GM19240 (cell line): ENCODE results near the gene KRTAP10-5.
"Not testable (repeated sequence)": the region's sequence is repeated elsewhere in the genome, so short reads cannot be mapped to it uniquely, and the experiment has no call there.

ENCODE experiments used
- DNase-seq: peaks from one replicate; pipeline ENCODE4 v3.0.0; 2011; ENCODE audit warnings: low spot score; ENCODE audit not compliant: insufficient read length

Gene KRTAP10-5

DNA sequence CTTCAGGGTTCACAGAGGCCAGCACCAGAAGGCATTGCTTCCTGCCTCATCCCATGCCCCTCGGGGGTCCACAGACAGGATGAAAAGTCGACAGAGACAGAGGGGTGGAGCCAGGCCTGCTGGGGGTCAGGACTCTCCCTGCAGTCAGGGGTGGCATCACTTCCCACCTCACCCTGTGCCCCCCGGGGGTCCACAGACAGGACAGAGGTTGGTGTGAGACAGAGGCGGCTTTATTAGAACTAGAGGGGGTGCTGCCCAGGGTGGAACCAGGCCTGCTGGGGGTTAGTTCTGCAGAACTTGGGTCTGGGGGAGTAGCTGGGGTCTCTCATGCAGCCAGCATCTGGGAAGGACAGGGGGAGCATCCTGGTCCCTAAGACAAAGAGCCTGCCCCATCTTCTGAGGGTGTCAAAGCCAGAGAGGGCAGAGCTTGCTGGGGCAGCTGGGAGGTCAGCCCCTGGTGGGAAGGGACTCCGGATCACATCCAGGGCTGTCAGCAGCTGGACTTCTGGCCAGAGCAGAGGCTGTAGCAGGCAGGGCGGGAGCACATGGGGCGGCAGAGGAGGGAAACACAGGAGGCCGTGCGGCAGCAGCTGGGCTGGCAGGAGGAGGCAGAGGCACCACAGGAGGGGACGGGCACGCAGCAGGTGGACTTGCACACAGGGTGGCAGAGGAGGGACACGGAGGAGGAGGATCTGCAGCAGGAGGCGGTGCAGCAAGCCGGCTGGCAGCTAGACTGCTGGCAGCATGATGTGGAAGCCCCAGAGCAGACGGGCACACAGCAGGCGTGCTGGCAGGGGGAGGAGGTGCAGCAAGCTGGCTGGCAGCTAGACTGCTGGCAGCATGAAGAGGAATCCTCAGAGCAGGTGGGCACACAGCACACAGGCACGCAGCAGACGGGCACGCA lies 10.7 kb upstream of the KRTAP10-5 start:
- DNase-seq = not testable (repeated sequence)

DNA sequence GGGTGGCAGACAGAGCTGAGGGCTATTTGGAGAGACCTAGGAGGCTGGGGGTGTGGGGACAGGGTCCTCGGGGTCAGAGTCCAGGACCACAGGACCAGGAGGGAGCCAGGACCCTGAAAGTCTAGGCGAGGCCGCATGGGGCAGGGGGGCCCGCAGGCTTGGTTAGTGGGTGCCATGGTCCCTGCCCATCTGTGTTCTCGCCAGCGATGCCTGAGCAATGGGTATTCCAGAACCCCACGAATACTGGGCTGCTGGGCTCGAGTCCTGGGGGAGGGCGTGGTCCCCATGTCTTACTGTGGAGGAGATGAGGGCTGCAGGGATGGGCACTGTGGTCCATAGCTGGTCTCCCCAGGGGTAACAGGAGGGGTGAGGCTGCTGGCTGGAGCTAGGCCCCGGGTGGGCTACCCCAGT lies 9.9 kb upstream of the KRTAP10-5 start:
- DNase-seq = no peak

DNA sequence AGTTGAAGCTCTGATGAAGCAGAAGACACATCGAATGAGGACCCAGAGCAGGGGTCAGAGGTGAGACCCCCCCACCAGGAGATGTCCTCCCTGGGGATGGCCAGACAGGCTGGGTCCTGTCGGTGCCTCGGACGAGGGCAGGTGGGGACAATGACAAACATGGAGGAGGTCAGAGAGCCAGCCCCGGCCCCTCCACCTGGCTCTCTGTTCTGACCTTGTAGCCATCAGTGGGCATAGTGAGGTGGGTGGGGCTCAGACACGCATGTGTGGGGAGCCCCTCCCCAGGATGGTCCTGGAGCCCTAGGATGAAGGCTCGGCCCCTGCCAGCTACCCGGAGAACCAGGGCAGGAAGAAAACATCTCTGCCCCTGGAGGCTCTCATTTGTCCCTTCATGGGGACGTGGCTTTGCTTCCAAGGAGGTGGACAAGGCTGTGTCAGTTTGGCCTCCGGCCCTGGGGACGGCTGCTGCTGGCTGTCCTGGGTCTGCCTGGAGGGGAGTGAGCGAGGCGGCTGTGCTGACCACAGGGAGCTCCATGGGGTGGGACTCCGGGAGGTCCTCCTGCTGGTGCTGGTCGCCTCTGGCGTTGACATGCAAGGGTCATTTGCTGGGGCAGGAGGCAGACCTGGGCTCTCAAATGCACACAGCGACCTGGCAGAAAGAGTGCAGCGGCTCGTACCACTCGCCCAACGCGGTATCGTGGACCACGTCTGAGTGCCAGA lies 9.3 kb upstream of the KRTAP10-5 start:
- DNase-seq = no peak

DNA sequence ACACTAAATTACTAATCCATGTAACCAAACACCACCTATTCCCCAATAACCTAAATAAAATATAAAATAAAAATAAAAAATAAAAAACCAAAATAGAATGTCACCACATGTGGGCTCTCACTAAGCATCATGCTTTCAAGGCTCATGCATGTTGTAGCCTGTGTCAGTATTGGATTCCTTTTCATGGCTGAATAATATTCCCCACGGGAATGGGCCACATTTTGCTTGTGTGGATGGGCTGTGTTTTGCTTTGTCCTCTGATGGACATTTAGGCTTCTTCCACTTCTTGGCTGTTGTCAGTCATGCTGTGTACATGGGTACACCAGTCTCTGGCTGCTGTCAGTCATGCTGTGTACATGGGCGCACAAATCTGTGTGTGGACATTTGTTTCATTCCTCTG lies 8.7 kb upstream of the KRTAP10-5 start:
- DNase-seq = no peak

DNA sequence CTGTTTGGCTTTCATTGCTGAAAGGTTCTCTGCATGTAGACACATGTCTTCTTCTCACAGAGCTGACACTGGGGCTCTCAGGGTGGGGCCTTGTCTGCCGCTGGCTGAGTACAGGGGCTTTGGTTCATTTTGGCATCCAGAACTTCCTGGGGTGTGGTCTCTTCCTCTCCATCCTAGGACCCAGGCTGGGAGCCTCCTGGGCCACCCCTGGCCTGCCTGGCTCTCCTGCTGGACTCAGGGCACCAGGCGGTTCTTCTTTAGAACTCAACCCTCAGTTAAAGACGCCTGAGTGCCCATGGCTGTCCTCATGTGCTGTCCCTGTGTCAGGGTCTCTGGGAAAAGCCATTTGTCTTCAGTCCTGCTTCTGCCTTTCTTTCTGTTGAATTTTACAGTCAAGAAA lies 5.5 kb upstream of the KRTAP10-5 start:
- DNase-seq = no peak

DNA sequence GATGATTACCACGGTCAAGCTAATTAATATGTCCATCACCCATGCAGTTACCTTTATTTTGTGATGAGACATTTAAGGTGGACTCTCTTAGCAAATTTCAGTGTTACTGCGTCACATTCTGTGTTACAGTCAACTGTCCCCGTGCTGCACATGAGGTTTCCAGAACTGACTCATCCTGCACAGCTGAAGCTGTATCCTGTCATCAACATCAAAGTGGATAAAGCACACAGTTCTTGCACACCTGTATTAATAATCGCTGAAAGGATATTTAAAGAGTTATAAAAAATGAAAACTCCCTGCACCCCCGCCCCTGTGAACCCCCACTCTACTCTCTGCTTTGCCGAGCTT lies 3.4 kb upstream of the KRTAP10-5 start:
- no peak for DNase-seq

DNA sequence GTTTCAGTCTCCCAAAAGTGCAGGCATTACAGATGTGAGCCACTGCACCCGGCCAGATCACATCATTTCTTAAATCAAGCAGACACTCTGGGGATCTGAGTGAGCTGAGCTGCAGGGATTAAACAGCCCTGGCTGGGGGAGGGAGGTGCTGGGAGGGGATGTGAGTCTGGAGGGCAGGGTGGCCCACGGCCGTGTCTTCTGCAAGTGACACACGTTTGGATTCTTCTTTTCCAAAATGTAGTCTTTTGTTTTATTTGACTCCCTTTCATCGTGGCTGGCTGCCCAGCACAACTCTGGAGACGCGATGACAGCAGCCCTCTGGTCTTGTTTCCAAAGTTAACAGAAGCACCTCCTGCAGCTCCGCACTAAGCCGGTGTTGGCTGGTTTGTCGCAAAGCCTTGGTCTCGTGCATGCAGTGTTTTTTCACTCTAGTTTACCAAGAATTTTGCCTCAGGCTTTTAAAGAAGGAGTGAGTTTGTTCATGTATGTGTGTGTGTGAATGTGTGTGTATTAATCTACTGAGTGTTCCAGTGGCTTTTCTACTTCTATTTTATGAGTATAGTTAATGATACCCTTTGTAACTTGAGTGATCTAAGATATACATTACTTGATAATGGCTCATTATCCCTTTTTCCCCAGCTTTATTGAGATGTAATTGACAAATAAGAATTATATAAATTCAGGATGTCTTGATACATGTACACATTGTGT lies 2.8 kb upstream of the KRTAP10-5 start:
- no peak for DNase-seq

DNA sequence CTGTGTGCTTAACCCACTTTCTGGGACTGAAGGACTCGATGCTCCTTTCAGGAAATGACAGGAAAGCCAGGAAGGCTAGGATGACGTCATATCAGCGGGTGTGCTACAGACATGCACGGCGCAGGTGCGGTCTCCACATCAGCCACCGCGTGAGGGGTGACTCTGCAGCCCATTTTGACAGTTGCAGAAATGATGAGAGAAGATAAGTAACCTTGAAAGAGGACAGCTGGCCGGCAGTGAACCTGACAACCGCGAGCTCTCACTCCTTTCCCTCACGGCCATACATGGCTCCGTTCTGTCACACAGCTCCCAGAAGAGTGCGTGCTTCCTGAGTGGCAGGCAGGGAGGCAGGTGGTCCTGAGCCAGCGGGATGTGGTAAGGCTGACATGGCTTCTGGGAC lies 1.7 kb upstream of the KRTAP10-5 start:
- no peak for DNase-seq

DNA sequence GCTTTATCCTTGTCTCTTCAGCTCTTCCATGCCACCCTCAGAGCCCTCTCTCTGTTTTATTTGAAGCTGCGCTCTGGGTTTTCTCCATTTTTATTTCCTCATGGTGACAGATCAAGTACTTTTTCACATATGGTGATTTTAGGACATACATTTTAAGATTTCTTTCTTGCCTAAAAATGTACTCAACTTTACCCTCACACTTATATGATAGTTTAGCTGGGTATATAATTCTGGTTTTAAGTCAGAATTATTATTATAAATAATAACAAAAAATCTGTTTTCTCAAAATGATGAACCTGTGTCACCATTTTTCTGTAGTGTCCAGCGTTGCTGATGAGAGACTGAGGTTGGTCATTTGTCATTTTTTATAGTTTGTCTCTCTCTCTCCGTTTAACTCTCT lies 754 bp upstream of the KRTAP10-5 start:
- DNase-seq = no peak

DNA sequence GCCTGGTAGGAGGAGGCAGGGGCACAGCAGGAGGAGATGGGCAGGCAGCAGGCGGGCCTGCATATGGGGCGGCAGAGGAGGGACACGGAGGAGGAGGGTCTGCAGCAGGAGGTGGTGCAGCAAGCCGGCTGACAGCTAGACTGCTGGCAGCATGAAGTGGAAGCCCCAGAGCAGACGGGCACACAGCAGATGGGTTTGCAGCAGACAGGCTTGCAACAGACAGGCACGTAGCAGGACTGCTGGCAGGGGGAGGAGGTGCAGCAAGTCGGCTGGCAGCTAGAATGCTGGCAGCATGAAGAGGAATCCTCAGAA lies 615 bp downstream of the KRTAP10-5 start:
- DNase-seq = no peak

DNA sequence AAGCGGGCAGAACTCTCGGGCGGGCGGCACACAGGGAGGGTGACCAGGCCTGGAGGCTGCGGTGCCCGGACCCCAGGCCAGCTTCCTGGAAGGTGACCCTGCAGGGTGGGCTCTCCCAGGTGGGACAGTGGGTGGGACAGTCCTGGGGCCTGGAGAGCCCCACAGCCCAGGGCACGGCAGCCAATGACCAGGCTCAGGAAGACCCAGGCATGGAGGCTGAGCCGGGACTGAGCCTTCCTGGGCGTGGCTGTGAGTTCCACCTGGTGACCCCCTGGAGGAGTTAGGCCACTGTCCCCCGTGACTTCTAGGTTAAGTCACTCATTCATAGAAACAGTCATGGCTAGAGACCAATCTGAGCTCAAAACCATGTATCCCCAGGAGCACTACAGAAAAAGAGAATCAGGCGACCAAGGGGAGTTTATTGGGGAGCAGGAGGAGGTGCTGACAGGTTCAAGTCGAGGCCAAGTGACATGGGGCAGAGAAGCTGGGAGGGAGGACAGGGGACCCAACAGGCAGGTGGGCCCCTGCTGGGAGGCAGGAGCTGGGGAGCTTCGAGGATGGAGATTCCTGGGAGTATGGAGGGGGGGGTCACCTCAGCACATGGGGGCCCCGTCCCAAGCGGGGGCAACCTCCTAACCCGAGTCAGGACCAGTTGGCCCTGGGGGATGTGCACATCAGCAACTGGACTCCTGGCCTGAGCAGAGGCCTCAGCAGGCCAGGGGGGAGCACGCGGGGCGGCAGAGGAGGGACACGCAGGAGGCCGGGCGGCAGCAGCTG lies 1.2 kb downstream of the KRTAP10-5 start:
- DNase-seq = no peak

DNA sequence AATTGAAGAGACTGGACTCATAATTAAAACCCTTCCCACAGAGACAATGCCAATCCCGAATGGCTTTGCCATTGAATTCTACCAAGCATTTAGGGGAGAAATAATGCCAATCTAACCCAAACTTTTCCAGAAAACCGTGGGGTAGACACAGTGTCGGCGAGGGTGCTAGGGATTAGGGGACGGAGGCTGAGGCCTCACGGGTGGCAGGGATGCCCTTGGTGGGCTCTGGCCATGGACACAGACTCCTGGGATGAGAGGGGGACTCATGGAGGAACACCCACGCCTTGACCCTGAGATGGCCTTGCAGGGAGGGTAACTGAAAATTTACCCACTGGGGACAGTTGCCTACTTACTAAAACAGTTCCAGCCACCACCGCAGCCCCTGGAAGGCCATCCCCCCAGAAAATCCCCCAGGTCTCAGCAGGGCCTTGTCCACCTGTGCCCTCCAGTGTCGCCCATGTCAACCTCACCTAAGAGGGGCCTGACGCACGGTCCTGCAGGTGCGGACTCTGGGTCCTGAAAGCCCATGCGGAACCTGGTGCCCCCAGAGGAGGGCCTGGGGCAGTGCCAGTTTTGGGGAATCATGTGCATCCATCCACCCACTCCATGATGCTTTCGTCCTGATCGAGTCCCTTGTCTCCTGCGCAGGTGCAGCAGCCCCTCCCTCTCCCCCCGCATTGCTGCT lies 1.9 kb downstream of the KRTAP10-5 start:
- DNase-seq = no peak

DNA sequence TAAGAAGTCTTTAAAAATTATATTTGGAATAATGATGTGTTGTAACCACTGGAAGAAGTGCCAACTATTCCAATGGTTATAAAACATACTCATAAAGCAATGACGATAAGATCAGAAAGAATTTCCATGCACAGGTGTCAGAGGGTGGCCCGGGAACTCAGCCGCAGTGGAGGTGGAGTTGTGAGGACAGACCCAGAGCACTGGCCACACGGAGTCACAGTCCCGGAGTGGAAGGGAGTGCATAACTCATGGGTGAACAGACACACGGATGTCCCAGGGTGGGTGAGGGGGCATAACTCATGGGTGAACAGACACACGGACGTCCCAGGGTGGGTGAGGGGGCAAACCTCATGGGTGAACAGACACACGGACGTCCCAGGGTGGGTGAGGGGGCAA lies 4.4 kb downstream of the KRTAP10-5 start:
- DNase-seq = no peak

DNA sequence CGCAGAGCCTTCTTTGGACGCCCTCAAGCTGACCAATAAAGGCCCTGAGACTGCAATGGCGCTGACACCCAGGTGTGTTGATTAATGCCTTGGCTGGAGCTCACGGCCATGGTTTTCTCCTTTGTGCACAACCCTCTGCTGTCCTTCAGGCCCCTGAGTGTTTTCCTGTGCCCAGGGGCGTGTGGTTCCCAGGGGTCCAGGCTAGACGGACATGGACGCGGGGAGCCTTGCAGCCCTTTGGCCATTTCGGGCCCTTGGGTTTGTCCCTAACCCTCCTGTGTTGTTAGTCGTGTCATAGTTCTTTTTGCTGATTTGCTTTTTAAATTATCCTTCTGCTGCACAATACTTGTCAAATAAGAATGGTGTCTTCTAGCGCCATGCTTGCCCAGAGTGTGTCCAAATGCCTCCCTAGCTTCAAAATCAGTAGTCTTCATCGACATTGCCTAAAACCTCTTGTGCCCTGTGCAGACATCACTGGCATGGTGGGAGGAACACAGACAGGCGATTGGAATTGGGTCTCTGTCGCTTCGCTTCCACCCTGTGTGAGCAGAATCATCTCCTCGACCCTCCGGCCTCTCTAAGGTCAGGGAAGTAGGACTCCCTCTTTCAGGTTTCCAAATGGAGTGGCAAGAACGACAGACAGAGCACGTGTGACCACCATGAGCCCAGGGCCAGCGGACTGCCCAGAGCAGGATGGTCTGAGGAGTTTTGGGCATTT lies 4.9 kb downstream of the KRTAP10-5 start:
- no peak for DNase-seq

DNA sequence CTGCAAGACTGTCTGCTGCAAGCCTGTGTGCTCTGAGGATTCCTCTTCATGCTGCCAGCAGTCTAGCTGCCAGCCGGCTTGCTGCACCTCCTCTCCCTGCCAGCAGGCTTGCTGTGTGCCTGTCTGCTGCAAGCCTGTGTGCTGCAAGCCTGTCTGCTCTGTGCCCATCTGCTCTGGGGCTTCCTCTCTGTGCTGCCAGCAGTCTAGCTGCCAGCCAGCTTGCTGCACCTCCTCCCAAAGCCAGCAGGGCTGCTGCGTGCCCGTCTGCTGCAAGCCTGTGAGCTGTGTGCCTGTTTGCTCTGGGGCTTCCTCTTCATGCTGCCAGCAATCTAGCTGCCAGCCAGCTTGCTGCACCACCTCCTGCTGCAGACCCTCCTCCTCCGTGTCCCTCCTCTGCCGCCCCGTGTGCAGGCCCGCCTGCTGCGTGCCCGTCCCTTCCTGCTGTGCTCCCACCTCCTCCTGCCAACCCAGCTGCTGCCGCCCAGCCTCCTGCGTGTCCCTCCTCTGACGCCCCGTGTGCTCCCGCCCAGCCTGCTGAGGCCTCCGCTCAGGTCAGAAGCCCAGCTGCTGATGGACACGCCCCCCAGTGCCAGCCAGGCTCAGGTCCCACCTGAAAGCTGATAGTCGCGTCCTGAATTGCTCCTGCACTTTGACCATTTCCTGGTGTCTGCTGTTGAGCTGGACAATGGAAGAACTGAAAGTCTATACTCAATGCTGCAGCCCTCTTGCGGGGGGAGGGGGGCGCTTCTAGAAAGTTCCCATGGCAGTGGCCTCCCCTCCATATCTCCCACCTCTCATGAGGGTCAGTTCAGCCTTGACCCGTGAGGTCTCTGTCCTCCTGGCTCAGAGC lies 5.7 kb downstream of the KRTAP10-5 start:
- DNase-seq = no peak

DNA sequence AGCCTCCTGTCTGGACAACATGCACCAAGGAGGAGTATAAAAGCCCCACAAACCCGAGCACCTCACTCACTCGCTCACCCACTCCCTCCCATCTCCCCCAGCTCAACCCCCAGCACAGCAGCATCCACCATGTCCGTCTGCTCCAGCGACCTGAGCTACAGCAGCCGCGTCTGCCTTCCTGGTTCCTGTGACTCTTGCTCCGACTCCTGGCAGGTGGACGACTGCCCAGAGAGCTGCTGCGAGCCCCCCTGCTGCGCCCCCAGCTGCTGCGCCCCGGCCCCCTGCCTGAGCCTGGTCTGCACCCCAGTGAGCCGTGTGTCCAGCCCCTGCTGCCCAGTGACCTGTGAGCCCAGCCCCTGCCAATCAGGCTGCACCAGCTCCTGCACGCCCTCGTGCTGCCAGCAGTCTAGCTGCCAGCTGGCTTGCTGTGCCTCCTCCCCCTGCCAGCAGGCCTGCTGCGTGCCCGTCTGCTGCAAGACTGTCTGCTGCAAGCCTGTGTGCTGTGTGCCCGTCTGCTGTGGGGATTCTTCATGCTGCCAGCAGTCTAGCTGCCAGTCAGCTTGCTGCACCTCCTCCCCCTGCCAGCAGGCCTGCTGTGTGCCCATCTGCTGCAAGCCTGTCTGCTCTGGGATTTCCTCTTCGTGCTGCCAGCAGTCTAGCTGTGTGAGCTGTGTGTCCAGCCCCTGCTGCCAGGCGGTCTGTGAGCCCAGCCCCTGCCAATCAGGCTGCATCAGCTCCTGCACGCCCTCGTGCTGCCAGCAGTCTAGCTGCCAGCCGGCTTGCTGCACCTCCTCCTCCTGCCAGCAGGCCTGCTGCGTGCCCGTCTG lies 6.6 kb downstream of the KRTAP10-5 start, which contains the start of gene KRTAP10-4:
TSS of gene KRTAP10-4 (plus strand) at position 100 of the 827 bp plus-strand sequence. CDS start at position 130, 30 bp downstream.
- DNase-seq = not testable (repeated sequence)

DNA sequence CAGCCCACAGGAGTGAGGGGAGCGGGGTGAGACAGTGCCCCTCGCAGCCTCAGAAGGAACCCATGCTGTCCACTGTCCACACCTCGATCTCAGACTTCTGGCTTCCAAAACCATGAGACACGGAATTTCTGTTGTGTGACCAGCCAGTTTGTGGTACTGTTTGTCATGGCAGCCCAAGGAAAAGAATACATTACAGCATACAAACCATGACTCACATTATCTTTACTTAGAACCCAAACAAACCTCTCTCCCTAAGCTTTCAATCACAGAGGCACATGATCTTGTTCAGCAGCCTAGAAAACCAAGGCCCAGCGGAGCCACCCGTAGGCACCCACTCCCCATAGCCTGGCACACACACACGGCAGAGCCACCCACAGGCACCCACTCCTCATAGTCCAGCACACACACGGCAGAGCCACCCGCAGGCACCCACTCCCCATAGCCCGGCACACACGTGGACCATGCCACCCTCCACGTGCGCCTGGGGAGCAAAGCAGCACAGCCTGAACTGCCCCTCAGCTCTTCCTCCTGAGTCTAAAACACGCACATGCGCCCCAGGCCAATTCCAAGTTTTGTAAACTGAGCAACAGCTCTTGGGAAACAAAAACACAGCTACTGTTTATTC lies 7.3 kb downstream of the KRTAP10-5 start:
- DNase-seq = no peak
